AG09319 (cell line): Measurements from ENCODE around the gene RAP1GDS1.
"Not testable (repeated sequence)": the region's sequence is repeated elsewhere in the genome, so short reads cannot be mapped to it uniquely, and the experiment has no call there.

Source experiments
- DNase-seq: peaks from one replicate; pipeline ENCODE4 v3.0.0-alpha.2; 2010; ENCODE audit warnings: low read depth; ENCODE audit errors: extremely low read depth
- TF ChIP-seq, protein P1 (sequence below): IDR thresholded peaks from 2 replicates; pipeline ENCODE4 v1.5.1; 2011; ENCODE audit warnings: low read depth, mild to moderate bottlenecking, inconsistent platforms, low read length, moderate library complexity

The RAP1GDS1 gene

DNA sequence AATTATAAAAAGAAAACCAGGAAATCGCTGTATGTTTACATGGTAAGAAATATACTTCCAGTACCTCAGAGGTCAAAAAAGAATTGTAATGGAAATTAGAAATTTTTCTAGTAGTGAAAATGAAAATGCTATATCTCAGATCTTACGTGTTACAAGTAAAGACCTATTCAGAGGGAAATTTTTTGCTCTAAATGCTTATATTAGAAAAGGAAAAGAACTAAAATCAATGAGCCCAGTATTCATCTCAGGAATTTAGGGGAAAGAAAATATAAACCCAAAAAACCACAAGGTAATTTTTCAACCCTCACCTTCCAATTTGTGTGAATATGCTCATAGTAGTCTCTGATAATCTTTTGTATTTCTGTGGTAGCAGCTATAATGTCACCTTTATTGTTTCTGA, 145.6 kb downstream of the RAP1GDS1 start:
- no peak for DNase-seq
- TF ChIP-seq, protein P1, sequence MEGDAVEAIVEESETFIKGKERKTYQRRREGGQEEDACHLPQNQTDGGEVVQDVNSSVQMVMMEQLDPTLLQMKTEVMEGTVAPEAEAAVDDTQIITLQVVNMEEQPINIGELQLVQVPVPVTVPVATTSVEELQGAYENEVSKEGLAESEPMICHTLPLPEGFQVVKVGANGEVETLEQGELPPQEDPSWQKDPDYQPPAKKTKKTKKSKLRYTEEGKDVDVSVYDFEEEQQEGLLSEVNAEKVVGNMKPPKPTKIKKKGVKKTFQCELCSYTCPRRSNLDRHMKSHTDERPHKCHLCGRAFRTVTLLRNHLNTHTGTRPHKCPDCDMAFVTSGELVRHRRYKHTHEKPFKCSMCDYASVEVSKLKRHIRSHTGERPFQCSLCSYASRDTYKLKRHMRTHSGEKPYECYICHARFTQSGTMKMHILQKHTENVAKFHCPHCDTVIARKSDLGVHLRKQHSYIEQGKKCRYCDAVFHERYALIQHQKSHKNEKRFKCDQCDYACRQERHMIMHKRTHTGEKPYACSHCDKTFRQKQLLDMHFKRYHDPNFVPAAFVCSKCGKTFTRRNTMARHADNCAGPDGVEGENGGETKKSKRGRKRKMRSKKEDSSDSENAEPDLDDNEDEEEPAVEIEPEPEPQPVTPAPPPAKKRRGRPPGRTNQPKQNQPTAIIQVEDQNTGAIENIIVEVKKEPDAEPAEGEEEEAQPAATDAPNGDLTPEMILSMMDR, result no peak

DNA sequence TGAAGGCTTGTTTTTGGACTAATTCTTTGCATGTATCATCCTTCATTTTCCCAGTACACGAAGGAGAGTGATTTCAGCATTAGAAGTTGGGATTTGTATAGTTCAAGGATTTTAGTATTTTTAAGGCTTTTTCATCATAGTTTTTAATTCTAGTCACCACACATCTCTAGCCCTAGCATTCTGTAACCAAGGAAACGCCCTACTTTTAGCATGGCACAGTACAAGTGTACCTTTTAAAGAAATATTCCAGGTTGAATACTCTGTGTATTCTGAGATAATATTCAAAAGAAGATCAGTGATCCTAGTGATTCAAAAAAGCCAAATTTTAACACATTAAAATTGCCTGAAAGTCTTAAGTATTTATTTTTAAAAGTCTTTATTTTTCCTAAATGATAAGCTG, 150.5 kb downstream of the RAP1GDS1 start:
- no peak for DNase-seq
- TF ChIP-seq, protein P1, result no peak

DNA sequence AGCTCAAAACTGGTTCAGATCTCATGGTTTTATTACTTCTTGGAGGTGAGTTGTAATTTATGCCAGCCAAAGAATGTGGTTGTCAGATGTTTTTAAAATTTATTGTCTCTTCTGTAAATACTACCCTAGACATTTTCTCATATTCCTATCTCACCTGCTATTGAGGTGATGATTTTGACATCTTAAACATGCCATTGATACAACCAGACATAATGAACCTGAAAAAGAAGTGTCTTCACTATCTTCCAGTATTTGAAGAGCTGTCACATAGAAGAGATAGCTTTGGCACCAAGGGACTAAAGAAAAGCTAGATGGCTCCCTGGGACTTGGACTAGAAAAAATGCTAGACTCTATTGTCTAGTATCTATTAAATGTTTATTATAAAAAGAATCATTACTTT, 155.7 kb downstream of the RAP1GDS1 start:
- no peak for DNase-seq
- TF ChIP-seq, protein P1, result no peak

DNA sequence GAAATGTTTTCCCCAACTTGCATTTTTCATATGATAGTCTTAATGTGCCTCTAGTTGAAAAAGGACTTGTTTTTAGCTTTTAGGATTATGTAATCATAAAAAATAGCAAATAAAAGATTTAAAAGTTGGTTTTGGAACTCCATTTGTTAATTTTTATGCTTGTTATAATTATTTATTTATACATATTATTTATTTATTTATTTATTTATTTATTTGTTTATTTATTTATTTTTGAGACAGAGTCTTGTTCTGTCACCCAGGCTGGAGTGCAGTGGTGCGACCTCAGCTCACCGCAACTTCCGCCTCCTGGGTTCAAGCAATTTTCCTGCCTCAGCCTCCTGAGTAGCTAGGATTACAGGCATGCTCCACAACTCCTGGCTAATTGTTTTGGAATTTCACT, 159.0 kb downstream of the RAP1GDS1 start:
- DNase-seq, result not testable (repeated sequence)

DNA sequence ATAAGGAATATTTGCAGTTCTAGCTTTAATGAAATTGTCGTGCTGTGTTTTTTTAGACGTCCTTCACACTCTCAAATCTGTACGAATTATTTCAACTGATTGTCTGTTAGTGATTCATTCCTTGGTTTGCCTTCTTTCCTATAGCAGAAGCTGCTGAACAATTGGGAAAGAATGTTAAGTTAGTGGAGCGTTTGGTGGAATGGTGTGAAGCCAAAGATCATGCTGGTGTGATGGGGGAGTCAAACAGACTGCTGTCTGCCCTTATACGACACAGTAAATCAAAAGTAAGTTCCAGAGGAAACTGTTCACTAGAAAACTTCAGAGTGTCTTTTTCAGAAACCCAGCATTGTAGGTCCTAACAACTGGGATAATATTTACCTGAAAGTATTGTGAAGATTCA, 159.9 kb downstream of the RAP1GDS1 start:
- no peak for DNase-seq
- TF ChIP-seq, protein P1, result no peak

DNA sequence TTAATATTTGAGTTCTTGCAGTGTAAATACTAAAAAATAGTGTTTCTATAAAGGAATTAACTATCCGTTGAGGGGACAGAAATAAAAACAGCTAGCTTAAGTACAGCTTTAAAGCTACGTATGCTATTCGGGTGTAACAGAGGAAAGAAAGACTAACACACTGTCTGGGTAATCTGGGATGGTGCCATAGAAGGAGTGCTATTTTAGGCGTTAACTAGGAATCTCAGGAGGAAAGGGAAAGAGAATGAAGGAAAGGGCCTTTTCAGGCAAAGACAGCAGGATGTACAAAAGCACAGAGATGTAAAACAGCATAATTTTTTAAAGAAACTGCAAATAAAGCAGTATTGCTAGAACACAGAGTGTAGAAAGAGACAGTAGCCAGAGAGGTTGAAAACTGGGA, 161.8 kb downstream of the RAP1GDS1 start:
- DNase-seq, result no peak
- TF ChIP-seq, protein P1, result no peak

DNA sequence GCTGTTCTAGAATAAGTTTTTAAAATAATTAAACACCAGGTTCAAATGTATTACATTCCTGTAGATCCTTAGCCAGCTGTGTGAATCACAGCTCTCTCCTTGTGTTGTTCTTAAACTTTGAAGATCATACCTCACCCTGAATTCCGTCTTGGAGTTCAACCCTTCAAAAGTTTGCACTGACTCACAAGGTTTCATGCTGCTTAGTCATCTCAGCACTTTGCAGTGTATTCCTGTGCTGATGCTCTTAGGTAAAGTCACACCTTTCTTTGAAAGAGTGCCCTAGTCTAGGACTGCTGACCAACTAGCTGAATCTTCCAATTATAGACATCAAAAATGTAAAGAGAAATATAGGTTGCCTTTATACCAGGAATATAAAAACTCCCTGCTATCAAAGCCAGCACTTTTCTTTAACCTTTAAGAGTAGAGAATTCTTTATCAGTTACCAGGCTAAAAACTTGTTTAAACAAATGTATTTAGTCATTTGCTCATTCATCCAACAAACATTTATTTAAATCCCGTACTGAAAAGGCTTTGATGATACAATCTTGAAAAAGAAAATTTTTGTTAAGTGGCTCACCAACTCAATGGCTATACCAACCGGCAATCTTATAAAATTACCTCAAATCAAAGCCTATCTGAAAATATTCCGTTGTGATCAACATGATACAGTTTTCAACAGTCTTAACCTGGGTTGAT, 169.7 kb downstream of the RAP1GDS1 start:
- TF ChIP-seq, protein P1, result no peak
- peak; percentile 31 for DNase-seq

DNA sequence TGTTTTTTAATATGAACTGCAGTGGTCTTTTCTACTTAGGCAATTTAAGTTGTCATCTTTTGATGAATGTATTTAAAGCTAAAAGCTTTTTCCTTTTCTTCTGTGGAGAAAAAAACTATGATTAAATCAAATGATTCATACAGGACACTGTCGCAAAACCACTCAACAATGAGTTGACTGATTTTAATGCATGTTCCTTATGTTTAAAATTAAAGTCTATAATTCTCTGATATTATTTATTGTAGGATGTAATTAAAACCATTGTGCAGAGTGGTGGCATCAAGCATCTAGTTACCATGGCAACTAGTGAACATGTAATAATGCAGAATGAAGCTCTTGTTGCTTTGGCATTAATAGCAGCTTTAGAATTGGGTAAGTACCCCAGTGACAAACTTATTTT, 172.5 kb downstream of the RAP1GDS1 start:
- DNase-seq, result no peak
- TF ChIP-seq, protein P1, result no peak
